H1 (cell line): ENCODE measurements around the gene PGK1. TPM values are rescaled to one million over a fixed set of nuclear protein-coding genes. Genes with fewer than 3 reads are reported as not detected.

Experiments
- CTCF ChIA-PET: fragments of 300-600 bp; sonication (Branson Sonifier 250); formaldehyde crosslinking; loops from one replicate; lab custom pipeline; 2021; ENCODE audit not compliant: partially characterized antibody; lab: Charles Lee
- POLR2A ChIA-PET: fragments of 300-600 bp; sonication (Branson Sonifier 250); formaldehyde crosslinking; loops from one replicate; lab custom pipeline; 2021; ENCODE audit warnings: inconsistent platforms; ENCODE audit not compliant: partially characterized antibody; lab: Charles Lee
- DNase-seq, 2 experiments: peaks; one replicate each; pipeline versions ENCODE4 v3.0.0 to v3.0.0-alpha.2; 2010 to 2022; ENCODE audit warnings: low spot score in 2 of 2, low read depth in 1 of 2, mixed read lengths in 1 of 2
- FAIRE-seq: peaks from 2 replicates; lab custom pipeline; 2011; peaks lifted over from hg19 to GRCh38; lab: Jason Lieb, UNC
- H2AFZ ChIP-seq: 2 replicates; pipeline ENCODE4 v1.8.1; 2012; ENCODE audit warnings: low read length, inconsistent platforms
- H2AK5ac ChIP-seq: 2 replicates; pipeline ENCODE4 v1.6.1; 2013; ENCODE audit warnings: low read depth, low read length
- H2BK120ac ChIP-seq: replicated peaks from 2 replicates; pipeline ENCODE3; 2013; ENCODE audit warnings: low read depth, low read length, inconsistent platforms
- H2BK12ac ChIP-seq: 2 replicates; pipeline ENCODE4 v1.6.1; 2013; ENCODE audit warnings: low read depth, low read length
- H2BK15ac ChIP-seq: 2 replicates; pipeline ENCODE4 v1.6.1; 2013; ENCODE audit warnings: low read length
- H2BK20ac ChIP-seq: 2 replicates; pipeline ENCODE4 v1.6.1; 2013; ENCODE audit warnings: low read length
- H2BK5ac ChIP-seq: 2 replicates; pipeline ENCODE4 v1.6.1; 2013; ENCODE audit warnings: low read depth, low read length
- H3K14ac ChIP-seq: 2 replicates; pipeline ENCODE4 v1.6.1; 2013; ENCODE audit warnings: inconsistent platforms; ENCODE audit not compliant: insufficient read length
- H3K18ac ChIP-seq: 2 replicates; pipeline ENCODE4 v1.6.1; 2013; ENCODE audit warnings: low read length; ENCODE audit errors: extremely low read depth
- H3K23ac ChIP-seq: 2 replicates; pipeline ENCODE4 v1.6.1; 2013; ENCODE audit warnings: inconsistent platforms; ENCODE audit not compliant: insufficient read length
- H3K23me2 ChIP-seq: 2 replicates; pipeline ENCODE4 v1.6.1; 2013; ENCODE audit warnings: low read depth, low read length
- H3K27ac ChIP-seq: 2 replicates; pipeline ENCODE4 v1.6.1; 2011; ENCODE audit warnings: low read depth, low read length, inconsistent platforms
- H3K27me3 ChIP-seq, 4 experiments: replicated peaks in 1 of 4; 1 replicate in 1 of 4; 2 replicates in 3 of 4; pipeline versions ENCODE4 v1.6.1 to v1.8.1; 2011 to 2013; ENCODE audit warnings: low read length in 3 of 4, mild to moderate bottlenecking in 3 of 4, inconsistent platforms in 2 of 4, mixed read lengths in 2 of 4, moderate library complexity in 1 of 4; ENCODE audit not compliant: control insufficient read depth in 3 of 4, insufficient read depth in 3 of 4; ENCODE audit errors: extremely low read depth in 1 of 4
- H3K36me3 ChIP-seq, 4 experiments: 2 replicates each; pipeline versions ENCODE4 v1.6.1 to v1.8.1; 2011 to 2013; ENCODE audit warnings: mild to moderate bottlenecking in 4 of 4, low read length in 3 of 4, moderate library complexity in 2 of 4, control low read depth in 1 of 4, inconsistent platforms in 1 of 4; ENCODE audit not compliant: insufficient read depth in 4 of 4, control insufficient read depth in 2 of 4
- H3K4ac ChIP-seq: replicated peaks from 2 replicates; pipeline ENCODE3; 2013; ENCODE audit warnings: low read length, low read depth, mixed read lengths, inconsistent platforms; ENCODE audit not compliant: insufficient read length
- H3K4me1 ChIP-seq, 4 experiments: replicated peaks in 1 of 4; 1 replicate in 1 of 4; 2 replicates in 3 of 4; pipeline versions ENCODE4 v1.6.1 to v1.8.1; 2011 to 2013; ENCODE audit warnings: low read length in 3 of 4, inconsistent platforms in 2 of 4, mixed read lengths in 1 of 4; ENCODE audit not compliant: insufficient read depth in 4 of 4, control insufficient read depth in 3 of 4
- H3K4me2 ChIP-seq, 2 experiments: 2 replicates each; pipeline versions ENCODE4 v1.6.1 to v1.8.1; 2011 to 2013; ENCODE audit warnings: low read depth in 2 of 2, low read length in 2 of 2, control low read depth in 1 of 2, inconsistent platforms in 1 of 2, mild to moderate bottlenecking in 1 of 2; ENCODE audit not compliant: insufficient read depth in 1 of 2
- H3K4me3 ChIP-seq, 4 experiments: fragments of 200-600, 300-600 bp in 1 of 4; sonication (generic), shearing (Covaris generic), sonication (Bioruptor Twin) in 1 of 4; 2 replicates each; pipeline versions ENCODE4 v1.5.1 to v1.8.1; 2011 to 2016; ENCODE audit warnings: low read length in 4 of 4, low read depth in 3 of 4, control low read depth in 2 of 4, inconsistent platforms in 2 of 4, mild to moderate bottlenecking in 2 of 4, mixed read lengths in 1 of 4, moderate library complexity in 1 of 4; ENCODE audit not compliant: insufficient read depth in 2 of 4; ENCODE audit errors: extremely low read depth in 1 of 4
- H3K56ac ChIP-seq: replicated peaks from 2 replicates; pipeline ENCODE3; 2013; ENCODE audit warnings: low read depth, mild to moderate bottlenecking, mixed read lengths, low read length, inconsistent platforms; ENCODE audit not compliant: insufficient read length
- H3K79me1 ChIP-seq: 2 replicates; pipeline ENCODE4 v1.6.1; 2013; ENCODE audit warnings: low read depth, low read length, control low read depth
- H3K79me2 ChIP-seq, 2 experiments: 2 replicates each; pipeline versions ENCODE4 v1.6.1 to v1.8.1; 2012 to 2013; ENCODE audit warnings: low read length in 2 of 2, mild to moderate bottlenecking in 2 of 2, inconsistent platforms in 1 of 2; ENCODE audit not compliant: insufficient read depth in 2 of 2, control insufficient read depth in 1 of 2
- H3K9ac ChIP-seq, 4 experiments: replicated peaks in 1 of 4; 1 replicate in 1 of 4; 2 replicates in 3 of 4; pipeline versions ENCODE4 v1.6.1 to v1.8.1; 2011 to 2013; ENCODE audit warnings: low read depth in 3 of 4, low read length in 3 of 4, control low read depth in 2 of 4, mild to moderate bottlenecking in 2 of 4, moderate library complexity in 2 of 4, inconsistent platforms in 1 of 4; ENCODE audit errors: extremely low read depth in 1 of 4
- H3K9me3 ChIP-seq, 2 experiments: 2 replicates each; pipeline versions ENCODE4 v1.6.1 to v1.8.1; 2012 to 2013; ENCODE audit warnings: mild to moderate bottlenecking in 2 of 2, moderate library complexity in 2 of 2, control low read depth in 1 of 2, inconsistent platforms in 1 of 2, low read depth in 1 of 2, low read length in 1 of 2, mixed read lengths in 1 of 2; ENCODE audit not compliant: insufficient read depth in 2 of 2
- H4K20me1 ChIP-seq, 2 experiments: replicated peaks in 1 of 2; 2 replicates each; pipeline versions ENCODE3 to v1.8.1; 2011 to 2013; ENCODE audit warnings: inconsistent platforms in 2 of 2, low read length in 2 of 2, mild to moderate bottlenecking in 1 of 2; ENCODE audit not compliant: insufficient read depth in 2 of 2, control insufficient read depth in 1 of 2
- H4K5ac ChIP-seq: 2 replicates; pipeline ENCODE4 v1.6.1; 2013; ENCODE audit warnings: low read length, low read depth, mixed read lengths, inconsistent platforms; ENCODE audit not compliant: insufficient read length
- H4K8ac ChIP-seq: 2 replicates; pipeline ENCODE4 v1.8.0; 2013; ENCODE audit warnings: mild to moderate bottlenecking, moderate library complexity, low read length, inconsistent platforms; ENCODE audit not compliant: insufficient read depth; ENCODE audit errors: extremely low read depth
- H4K91ac ChIP-seq: replicated peaks from 2 replicates; pipeline ENCODE3; 2013; ENCODE audit warnings: low read length, mixed read lengths, inconsistent platforms; ENCODE audit not compliant: insufficient read length
- CBX5 ChIP-seq: fragments of 300-800, 300-1000 bp; sonication (generic); IDR thresholded peaks from 2 replicates; pipeline ENCODE4 v1.7.1; 2016; ENCODE audit warnings: antibody characterized with exemption, low read length, low read depth
- CEBPB ChIP-seq: IDR thresholded peaks from 2 replicates; pipeline ENCODE4 v1.6.1; 2012; ENCODE audit warnings: low read depth, low read length
- CHD2 ChIP-seq: IDR thresholded peaks from 2 replicates; pipeline ENCODE4 v1.6.1; 2012; ENCODE audit warnings: low read length, improper control_type of control experiment
- JUND ChIP-seq: IDR thresholded peaks from 2 replicates; pipeline ENCODE4 v1.6.1; 2011; ENCODE audit warnings: mild to moderate bottlenecking, improper control_type of control experiment, low read length
- KDM1A ChIP-seq: fragments of 200-600, 300-600 bp; sonication (generic); IDR thresholded peaks from 2 replicates; pipeline ENCODE4 v1.7.1; 2016; ENCODE audit warnings: mild to moderate bottlenecking, low read length, borderline replicate concordance
- KDM5A ChIP-seq: fragments of 200-600 bp; IDR thresholded peaks from 2 replicates; pipeline ENCODE4 v1.7.1; 2012; ENCODE audit warnings: mild to moderate bottlenecking, low read length, inconsistent platforms, mixed read lengths
- MAFK ChIP-seq: IDR thresholded peaks from 2 replicates; pipeline ENCODE4 v1.6.1; 2012; ENCODE audit warnings: low read depth, mild to moderate bottlenecking, improper control_type of control experiment, low read length
- RBBP5 ChIP-seq: IDR thresholded peaks from 2 replicates; pipeline ENCODE4 v1.7.1; 2012; ENCODE audit warnings: low read depth, mild to moderate bottlenecking, inconsistent platforms, low read length, moderate library complexity, borderline replicate concordance
- SAP30 ChIP-seq: fragments of 300-600 bp; sonication (generic); IDR thresholded peaks from 2 replicates; pipeline ENCODE4 v1.7.1; 2012; ENCODE audit warnings: low read length, moderate library complexity, mild to moderate bottlenecking, inconsistent platforms; ENCODE audit not compliant: insufficient read depth, insufficient replicate concordance
- SRF ChIP-seq: IDR thresholded peaks from 2 replicates; pipeline ENCODE4 v1.6.1; 2011; ENCODE audit warnings: mild to moderate bottlenecking, low read depth, low read length, moderate library complexity
- SUZ12 ChIP-seq: fragments of 200-600 bp; sonication (generic); IDR thresholded peaks from 2 replicates; pipeline ENCODE4 v1.6.1; 2012; ENCODE audit warnings: mild to moderate bottlenecking, inconsistent platforms, low read length, moderate library complexity, mixed read lengths
- TAF1 ChIP-seq: IDR thresholded peaks from 2 replicates; pipeline ENCODE4 v1.6.1; 2011; ENCODE audit warnings: mild to moderate bottlenecking, low read depth, low read length
- YY1 ChIP-seq: IDR thresholded peaks from 2 replicates; pipeline ENCODE4 v1.6.1; 2011; ENCODE audit warnings: low read depth, mild to moderate bottlenecking, low read length
- WGBS, 2 experiments: shearing (Covaris generic) in 1 of 2; methylation state at CpG; one replicate each; pipeline versions ENCODE4 v1.1.6 to v1.1.7; 2013 to 2015; ENCODE audit warnings: low lambda C conversion rate in 2 of 2, mixed read lengths in 2 of 2, inconsistent platforms in 1 of 2, low coverage in 1 of 2, missing lambda C conversion rate in 1 of 2; ENCODE audit not compliant: insufficient replicate concordance in 2 of 2, insufficient coverage in 1 of 2, insufficient read length in 1 of 2; ENCODE audit errors: extremely low coverage in 1 of 2, missing lambda C conversion rate in 1 of 2; 5-methylcytosine and 5-hydroxymethylcytosine counted together
- polyA plus RNA-seq, 7 experiments: library from polyadenylated mRNA; depleted of rRNA in 3 of 7; stranded (reverse) in 5 of 7; unstranded in 2 of 7; fragments of >200 nt in 5 of 7; fragments of 200-250 nt in 2 of 7; gene quantifications; 1 replicate in 5 of 7; 2 replicates in 1 of 7; 4 replicates in 1 of 7; pipeline versions ENCODE4 v1.2.1 to v1.2.3, GENCODE V29; 2011 to 2013; ENCODE audit warnings: missing spikeins in 2 of 7, mixed read lengths in 2 of 7
- total RNA-seq: library from RNA; stranded (reverse); fragmentation: NEBNext Ultra II Directional; extraction: Animal tissue kit (Norgen Biotek cat#: 25700); gene quantifications from 2 replicates; pipeline ENCODE4 v1.2.1, GENCODE V29; 2021

The PGK1 gene
- total and polyA plus RNA-seq, 2 of the 8 experiments (the other 6 are each of a cell fraction or from before 2014, with no cell fraction given) = 328 to 427 TPM

DNA sequence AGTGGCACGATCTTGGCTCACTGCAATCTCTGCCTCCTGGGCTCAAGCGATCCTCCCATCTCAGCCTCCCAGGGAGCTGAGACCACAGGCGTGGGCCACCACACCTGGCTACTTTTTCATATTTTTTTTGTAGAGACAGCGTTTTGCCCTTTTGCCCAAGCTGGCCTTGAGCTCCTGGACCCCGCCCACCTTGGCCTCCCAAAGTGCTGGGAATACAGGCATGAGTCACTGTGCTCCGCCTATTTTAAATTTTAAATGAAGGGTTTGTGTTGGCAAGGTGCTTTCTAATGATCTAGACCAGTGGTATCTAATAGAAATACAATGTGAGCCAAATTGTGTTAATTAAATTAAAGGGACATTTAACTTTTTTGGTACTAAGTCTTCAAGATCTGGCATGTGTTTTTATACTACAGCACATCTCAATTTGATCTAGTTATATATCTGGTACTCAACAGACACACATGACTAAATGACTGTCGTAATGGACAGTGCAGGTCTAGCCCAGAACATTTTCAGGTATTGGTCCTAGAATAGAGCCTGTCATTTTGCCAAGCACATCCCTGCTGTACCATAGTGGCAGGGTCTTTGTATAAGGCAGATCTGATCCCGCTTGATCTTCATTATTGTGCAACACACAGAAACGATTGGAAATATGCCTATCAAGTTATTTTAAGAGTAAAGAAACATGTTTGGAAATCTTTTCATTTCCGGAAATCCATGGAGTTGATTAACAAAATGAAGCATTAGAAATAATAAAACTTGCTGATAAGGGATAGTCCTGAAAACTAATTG is 7.3 kb downstream of the PGK1 start:
- no peak for FAIRE-seq
- H3K27ac ChIP-seq = no peak overlapping the region
- ChIA-PET POLR2A (no interaction called here), CTCF (no interaction called here)
- H3K56ac ChIP-seq = no peak overlapping the region
- no peak overlapping the region for H3K14ac ChIP-seq
- no peaks in the 10 kb centered on the region for H3K79me1 ChIP-seq
- H3K23ac ChIP-seq = no peak overlapping the region
- H3K4ac ChIP-seq = no peak overlapping the region
- no peak overlapping the region for H4K91ac ChIP-seq
- no peak overlapping the region for H3K18ac ChIP-seq
- no peaks in the 10 kb centered on the region for H3K9me3 ChIP-seq
- TF ChIP-seq CBX5 = no peak
- no peak for TF ChIP-seq JUND
- no peak for TF ChIP-seq KDM1A
- TF ChIP-seq SAP30 = no peak
- TF ChIP-seq SUZ12 = no peak
- TF ChIP-seq CHD2 = no peak
- TF ChIP-seq RBBP5 = no peak
- no peak for TF ChIP-seq SRF
- TF ChIP-seq TAF1 = no peak
- TF ChIP-seq KDM5A = no peak
- TF ChIP-seq YY1 = no peak
- TF ChIP-seq MAFK = no peak
- no peak for TF ChIP-seq CEBPB
- H2BK5ac ChIP-seq = no peak overlapping the region
- no peak overlapping the region for H2AFZ ChIP-seq
- no peak overlapping the region for H2BK15ac ChIP-seq
- no peak overlapping the region for H2BK12ac ChIP-seq
- 82% methylated on average over 9 of the region's 10 CpGs; no CpG with 5 or more reads in 1 of the 2 experiments for WGBS, 2 experiments
- peaks cover 7 to 17% of the 10 kb centered on the region in 2 experiments for H4K20me1 ChIP-seq
- H3K27me3 ChIP-seq = no peaks in the 10 kb centered on the region
- H3K23me2 ChIP-seq = no peaks in the 10 kb centered on the region
- peaks cover 8 to 73% (median 30%) of the 10 kb centered on the region in 4 experiments for H3K36me3 ChIP-seq
- H3K4me3 ChIP-seq = no peak overlapping the region
- H2BK120ac ChIP-seq = no peak overlapping the region
- H2BK20ac ChIP-seq = no peak overlapping the region
- H3K9ac ChIP-seq = no peak overlapping the region
- peaks cover 17 to 92% of the 10 kb centered on the region in 2 experiments for H3K79me2 ChIP-seq
- H3K4me1 ChIP-seq = no peaks in the 10 kb centered on the region; a peak in 1 of 7 replicates
- DNase-seq = no peak
- H4K8ac ChIP-seq = no peak overlapping the region
- H3K4me2 ChIP-seq = no peak overlapping the region
- no peak overlapping the region for H4K5ac ChIP-seq
- no peak overlapping the region for H2AK5ac ChIP-seq
